ENCODE data around the gene RHBDD1. TPM values are rescaled to one million over a fixed set of nuclear protein-coding genes. Genes with fewer than 3 reads are reported as not detected.

RHBDD1 gene
- total RNA-seq, 1 experiment from 2014 or later, result 8.7 TPM

- H3K4me3 ChIP-seq (ENCODE audit: insufficient read depth, low read depth, low read length), result no peak overlapping the region
- H3K36me3 ChIP-seq (replicated peaks; ENCODE audit: control insufficient read depth, insufficient read depth, low read length), result no peaks in the 10 kb centered on the region
- H3K27me3 ChIP-seq (ENCODE audit: control insufficient read depth, insufficient read depth, low read length), result no peaks in the 10 kb centered on the region
- DNase-seq, result no peak
Observed at GRCh38 chr2:226971770-226972169, 135.9 kb downstream of the RHBDD1 start.

- no peak for DNase-seq
- H3K36me3 ChIP-seq (replicated peaks; ENCODE audit: control insufficient read depth, insufficient read depth, low read length), result no peaks in the 10 kb centered on the region
- H3K4me3 ChIP-seq (ENCODE audit: insufficient read depth, low read depth, low read length), result no peak overlapping the region
- H3K27me3 ChIP-seq (ENCODE audit: control insufficient read depth, insufficient read depth, low read length), result no peaks in the 10 kb centered on the region
Observed at GRCh38 chr2:226973816-226974215, 138.0 kb downstream of the RHBDD1 start.

- no peak for DNase-seq
- no peak overlapping the region for H3K4me3 ChIP-seq (ENCODE audit: insufficient read depth, low read depth, low read length)
- no peaks in the 10 kb centered on the region for H3K27me3 ChIP-seq (ENCODE audit: control insufficient read depth, insufficient read depth, low read length)
- no peaks in the 10 kb centered on the region for H3K36me3 ChIP-seq (replicated peaks; ENCODE audit: control insufficient read depth, insufficient read depth, low read length)
Observed at GRCh38 chr2:226977775-226978190, 141.9 kb downstream of the RHBDD1 start.

- no peak for DNase-seq
- Histone ChIP-seq H3K27me3 (ENCODE audit: control insufficient read depth, insufficient read depth, low read length) (no peaks in the 10 kb centered on the region), H3K4me3 (ENCODE audit: insufficient read depth, low read depth, low read length) (no peak overlapping the region), H3K36me3 (replicated peaks; ENCODE audit: control insufficient read depth, insufficient read depth, low read length) (no peaks in the 10 kb centered on the region)
Observed at GRCh38 chr2:226978300-226978699, 142.4 kb downstream of the RHBDD1 start.

- Histone ChIP-seq H3K36me3 (replicated peaks; ENCODE audit: control insufficient read depth, insufficient read depth, low read length) (no peaks in the 10 kb centered on the region), H3K27me3 (ENCODE audit: control insufficient read depth, insufficient read depth, low read length) (no peaks in the 10 kb centered on the region), H3K4me3 (ENCODE audit: insufficient read depth, low read depth, low read length) (no peak overlapping the region)
- DNase-seq, result no peak
Observed at GRCh38 chr2:226979004-226979403, 143.2 kb downstream of the RHBDD1 start.

GRCh38 chr2:226981791-226982326 is 146.0 kb downstream of the RHBDD1 start:
- H3K27me3 ChIP-seq (ENCODE audit: control insufficient read depth, insufficient read depth, low read length), result no peaks in the 10 kb centered on the region
- no peaks in the 10 kb centered on the region for H3K36me3 ChIP-seq (replicated peaks; ENCODE audit: control insufficient read depth, insufficient read depth, low read length)
- no peak for DNase-seq
- H3K4me3 ChIP-seq (ENCODE audit: insufficient read depth, low read depth, low read length), result no peak overlapping the region

- DNase-seq, result no peak
- no peak overlapping the region for H3K4me3 ChIP-seq (ENCODE audit: insufficient read depth, low read depth, low read length)
- H3K27me3 ChIP-seq (ENCODE audit: control insufficient read depth, insufficient read depth, low read length), result no peaks in the 10 kb centered on the region
- H3K36me3 ChIP-seq (replicated peaks; ENCODE audit: control insufficient read depth, insufficient read depth, low read length), result no peaks in the 10 kb centered on the region
Observed at GRCh38 chr2:226983895-226984749, 148.3 kb downstream of the RHBDD1 start.

GRCh38 chr2:226984750-226985582 is 149.1 kb downstream of the RHBDD1 start:
- H3K36me3 ChIP-seq (replicated peaks; ENCODE audit: control insufficient read depth, insufficient read depth, low read length), result no peaks in the 10 kb centered on the region
- peak; percentile 41 for DNase-seq

GRCh38 chr2:226985583-226985946 is 149.7 kb downstream of the RHBDD1 start:
- H3K4me3 ChIP-seq (ENCODE audit: insufficient read depth, low read depth, low read length), result no peak overlapping the region
- H3K36me3 ChIP-seq (replicated peaks; ENCODE audit: control insufficient read depth, insufficient read depth, low read length), result no peaks in the 10 kb centered on the region
- H3K27me3 ChIP-seq (ENCODE audit: control insufficient read depth, insufficient read depth, low read length), result no peaks in the 10 kb centered on the region
- no peak for DNase-seq

More at GRCh38 chr2:226984750-226985582, 149.1 kb downstream of the RHBDD1 start:
- Histone ChIP-seq H3K27me3 (ENCODE audit: control insufficient read depth, insufficient read depth, low read length) (no peaks in the 10 kb centered on the region), H3K4me3 (ENCODE audit: insufficient read depth, low read depth, low read length) (no peak overlapping the region)

GRCh38 chr2:226991663-226992062 is 155.8 kb downstream of the RHBDD1 start:
- Histone ChIP-seq H3K36me3 (replicated peaks; ENCODE audit: control insufficient read depth, insufficient read depth, low read length) (no peaks in the 10 kb centered on the region), H3K27me3 (ENCODE audit: control insufficient read depth, insufficient read depth, low read length) (no peaks in the 10 kb centered on the region), H3K4me3 (ENCODE audit: insufficient read depth, low read depth, low read length) (no peak overlapping the region)
- no peak for DNase-seq

GRCh38 chr2:226993171-226993570 is 157.3 kb downstream of the RHBDD1 start:
- Histone ChIP-seq H3K36me3 (replicated peaks; ENCODE audit: control insufficient read depth, insufficient read depth, low read length) (no peaks in the 10 kb centered on the region), H3K27me3 (ENCODE audit: control insufficient read depth, insufficient read depth, low read length) (no peaks in the 10 kb centered on the region), H3K4me3 (ENCODE audit: insufficient read depth, low read depth, low read length) (no peak overlapping the region)
- DNase-seq, result no peak

- no peak for DNase-seq
- no peaks in the 10 kb centered on the region for H3K36me3 ChIP-seq (replicated peaks; ENCODE audit: control insufficient read depth, insufficient read depth, low read length)
Observed at GRCh38 chr2:226994775-226995174, 158.9 kb downstream of the RHBDD1 start.

GRCh38 chr2:226995625-226996041 is 159.8 kb downstream of the RHBDD1 start:
- Histone ChIP-seq H3K27me3 (ENCODE audit: control insufficient read depth, insufficient read depth, low read length) (no peaks in the 10 kb centered on the region), H3K36me3 (replicated peaks; ENCODE audit: control insufficient read depth, insufficient read depth, low read length) (no peaks in the 10 kb centered on the region), H3K4me3 (ENCODE audit: insufficient read depth, low read depth, low read length) (no peak overlapping the region)
- DNase-seq, result no peak

More at GRCh38 chr2:226994775-226995174, 158.9 kb downstream of the RHBDD1 start:
- Histone ChIP-seq H3K27me3 (ENCODE audit: control insufficient read depth, insufficient read depth, low read length) (no peaks in the 10 kb centered on the region), H3K4me3 (ENCODE audit: insufficient read depth, low read depth, low read length) (no peak overlapping the region)

- no peaks in the 10 kb centered on the region for H3K27me3 ChIP-seq (ENCODE audit: control insufficient read depth, insufficient read depth, low read length)
Observed at GRCh38 chr2:226999661-227000060, 163.8 kb downstream of the RHBDD1 start.

GRCh38 chr2:227000123-227000522 is 164.3 kb downstream of the RHBDD1 start:
- Histone ChIP-seq H3K36me3 (replicated peaks; ENCODE audit: control insufficient read depth, insufficient read depth, low read length) (no peaks in the 10 kb centered on the region), H3K27me3 (ENCODE audit: control insufficient read depth, insufficient read depth, low read length) (no peaks in the 10 kb centered on the region), H3K4me3 (ENCODE audit: insufficient read depth, low read depth, low read length) (no peak overlapping the region)
- DNase-seq, result no peak

More at GRCh38 chr2:226999661-227000060, 163.8 kb downstream of the RHBDD1 start:
- Histone ChIP-seq H3K36me3 (replicated peaks; ENCODE audit: control insufficient read depth, insufficient read depth, low read length) (no peaks in the 10 kb centered on the region), H3K4me3 (ENCODE audit: insufficient read depth, low read depth, low read length) (no peak overlapping the region)
- DNase-seq, result no peak
